ENCODE data around the gene CCIN.
A peak's percentile ranks its signal among the peaks of the same experiment; 100 is the strongest.
"Not testable (repeated sequence)": the region's sequence is repeated elsewhere in the genome, so short reads cannot be mapped to it uniquely, and the experiment has no call there.

The CCIN gene

DNA sequence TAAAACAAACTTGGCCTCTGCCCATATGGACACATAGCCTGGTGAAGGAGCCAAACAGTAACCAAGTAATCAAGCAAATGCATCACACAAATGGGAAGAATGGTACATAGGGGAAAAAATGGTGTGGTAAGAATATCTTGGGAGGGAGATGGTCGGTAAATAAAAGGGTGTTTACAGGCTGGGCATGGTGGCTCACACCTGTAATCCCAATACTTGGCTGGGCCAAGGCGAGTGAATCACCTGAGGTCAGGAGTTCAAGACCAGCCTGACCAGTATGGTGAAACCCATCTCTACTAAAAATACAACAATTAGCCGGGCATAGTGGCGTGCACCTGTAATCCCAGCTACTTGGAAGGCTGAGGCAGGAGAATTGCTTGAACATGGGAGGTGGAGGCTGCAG is 9.7 kb upstream of the CCIN start:
- not testable (repeated sequence) for H2BK12ac ChIP-seq (ENCODE audit: low read length); H3K79me1 ChIP-seq (ENCODE audit: low read depth, low read length); H3K27ac ChIP-seq (replicated peaks; ENCODE audit: low read length); H3K4ac ChIP-seq (ENCODE audit: low read length); H3K23ac ChIP-seq (ENCODE audit: low read depth, low read length, poor library complexity); H3K14ac ChIP-seq (ENCODE audit: low read length); DNase-seq (ENCODE audit: low spot score); H2AFZ ChIP-seq (ENCODE audit: low read length); H3K4me2 ChIP-seq (ENCODE audit: insufficient read depth, low read length, poor library complexity, severe bottlenecking); H3K27me3 ChIP-seq (ENCODE audit: control insufficient read depth in 3 of 3, insufficient read depth in 3 of 3, low read depth in 1 of 3, low read length in 3 of 3); H3K36me3 ChIP-seq (replicated peaks in 1 of 2; ENCODE audit: control insufficient read depth in 2 of 2, insufficient read depth in 2 of 2, low read length in 2 of 2); H2BK5ac ChIP-seq (ENCODE audit: low read length); H3K18ac ChIP-seq (ENCODE audit: low read length); H4K91ac ChIP-seq (ENCODE audit: low read depth, low read length, poor library complexity); H2BK15ac ChIP-seq (ENCODE audit: low read length); H3K9ac ChIP-seq (ENCODE audit: low read depth, low read length, poor library complexity); H2AK5ac ChIP-seq (ENCODE audit: low read depth, low read length); H4K8ac ChIP-seq (ENCODE audit: low read depth, low read length); H2BK120ac ChIP-seq (ENCODE audit: low read depth, low read length); H3K4me3 ChIP-seq (ENCODE audit: low read length in 2 of 2)
- Histone ChIP-seq H3K4me1 (ENCODE audit: control insufficient read depth in 2 of 2, insufficient read depth in 1 of 2, low read depth in 1 of 2, low read length in 2 of 2) (peaks cover 16 to 27% of the 10 kb centered on the region in 2 donors), H3K9me3 (replicated peaks in 1 of 2; ENCODE audit: control insufficient read depth in 2 of 2, insufficient read depth in 1 of 2, low read depth in 1 of 2, low read length in 2 of 2) (peaks cover 5 to 14% of the 10 kb centered on the region in 2 donors)
- 100% methylated on average over 1 of the region's 4 CpGs; no CpG with 5 or more reads in 1 of the 2 donors for WGBS, 2 donors (ENCODE audit: extremely low coverage in 2 of 2, insufficient read length in 2 of 2, insufficient replicate concordance in 1 of 2)

DNA sequence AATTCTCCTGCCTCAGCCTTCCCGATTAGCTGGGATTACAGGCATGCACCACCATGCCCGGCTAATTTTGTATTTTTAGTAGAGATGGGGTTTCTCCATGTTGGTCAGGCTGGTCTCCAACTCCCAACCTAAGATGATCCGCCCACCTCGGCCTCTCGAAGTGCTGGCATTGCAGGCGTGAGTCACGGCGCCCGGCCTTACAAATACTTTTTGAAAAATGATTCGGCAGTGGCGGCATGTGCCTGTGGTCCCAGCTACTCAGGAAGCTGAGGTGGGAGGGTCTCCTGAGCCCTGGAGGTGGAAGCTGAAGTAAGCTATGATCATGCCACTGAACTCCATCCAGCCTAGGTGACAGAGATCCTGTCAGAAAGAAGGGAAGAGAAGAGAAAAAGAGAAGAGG is 9.1 kb upstream of the CCIN start:
- H2AFZ ChIP-seq (ENCODE audit: low read length); H3K79me1 ChIP-seq (ENCODE audit: low read depth, low read length); H3K27ac ChIP-seq (replicated peaks; ENCODE audit: low read length); H3K4me2 ChIP-seq (ENCODE audit: insufficient read depth, low read length, poor library complexity, severe bottlenecking); DNase-seq (ENCODE audit: low spot score); H3K4me3 ChIP-seq (ENCODE audit: low read length in 2 of 2); H2BK15ac ChIP-seq (ENCODE audit: low read length); H3K23ac ChIP-seq (ENCODE audit: low read depth, low read length, poor library complexity); H3K4ac ChIP-seq (ENCODE audit: low read length); H3K36me3 ChIP-seq (replicated peaks in 1 of 2; ENCODE audit: control insufficient read depth in 2 of 2, insufficient read depth in 2 of 2, low read length in 2 of 2); H4K8ac ChIP-seq (ENCODE audit: low read depth, low read length); H3K27me3 ChIP-seq (ENCODE audit: control insufficient read depth in 3 of 3, insufficient read depth in 3 of 3, low read depth in 1 of 3, low read length in 3 of 3); H3K18ac ChIP-seq (ENCODE audit: low read length); H2AK5ac ChIP-seq (ENCODE audit: low read depth, low read length); H3K9ac ChIP-seq (ENCODE audit: low read depth, low read length, poor library complexity); H2BK120ac ChIP-seq (ENCODE audit: low read depth, low read length); H3K14ac ChIP-seq (ENCODE audit: low read length); H4K91ac ChIP-seq (ENCODE audit: low read depth, low read length, poor library complexity); H2BK5ac ChIP-seq (ENCODE audit: low read length); H2BK12ac ChIP-seq (ENCODE audit: low read length): not testable (repeated sequence)
- WGBS, 2 donors (ENCODE audit: extremely low coverage in 2 of 2, insufficient read length in 2 of 2, insufficient replicate concordance in 1 of 2) = no CpG with 5 or more reads among the region's 11 CpGs
- Histone ChIP-seq H3K9me3 (replicated peaks in 1 of 2; ENCODE audit: control insufficient read depth in 2 of 2, insufficient read depth in 1 of 2, low read depth in 1 of 2, low read length in 2 of 2) (peaks cover 5 to 14% of the 10 kb centered on the region in 2 donors), H3K4me1 (ENCODE audit: control insufficient read depth in 2 of 2, insufficient read depth in 1 of 2, low read depth in 1 of 2, low read length in 2 of 2) (peaks cover 11 to 25% of the 10 kb centered on the region in 2 donors)

DNA sequence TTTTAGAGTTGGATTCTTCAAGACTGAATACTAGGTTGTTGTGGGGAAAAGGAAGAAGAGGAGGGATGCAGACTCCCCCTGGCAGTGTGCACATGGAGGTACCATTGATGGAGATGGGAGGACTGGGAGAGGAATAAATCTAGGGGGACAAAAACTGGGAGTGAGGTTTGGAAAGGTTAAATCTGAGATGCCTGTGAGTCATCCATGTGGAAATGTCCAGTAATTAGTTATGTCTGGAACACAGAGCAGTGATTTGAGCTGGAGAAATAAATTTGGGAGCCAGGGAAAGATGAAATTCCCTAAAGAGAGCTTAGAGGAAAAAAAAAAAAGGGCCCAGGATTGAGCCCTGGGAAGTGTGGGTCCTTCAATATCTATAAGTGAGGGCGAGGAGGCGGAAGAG is 8.0 kb upstream of the CCIN start:
- Histone ChIP-seq H3K4me2 (ENCODE audit: insufficient read depth, low read length, poor library complexity, severe bottlenecking) (no peak overlapping the region), H3K79me1 (ENCODE audit: low read depth, low read length) (no peaks in the 10 kb centered on the region), H3K4me1 (ENCODE audit: control insufficient read depth in 2 of 2, insufficient read depth in 1 of 2, low read depth in 1 of 2, low read length in 2 of 2) (peaks cover 11 to 25% of the 10 kb centered on the region in 2 donors), H2BK120ac (ENCODE audit: low read depth, low read length) (no peak overlapping the region), H3K9me3 (replicated peaks in 1 of 2; ENCODE audit: control insufficient read depth in 2 of 2, insufficient read depth in 1 of 2, low read depth in 1 of 2, low read length in 2 of 2) (peaks cover 4 to 13% of the 10 kb centered on the region in 2 donors), H3K14ac (ENCODE audit: low read length) (no peak overlapping the region), H3K4me3 (ENCODE audit: low read length in 2 of 2) (no peak overlapping the region), H3K27ac (replicated peaks; ENCODE audit: low read length) (no peak overlapping the region), H4K8ac (ENCODE audit: low read depth, low read length) (no peak overlapping the region), H3K18ac (ENCODE audit: low read length) (no peak overlapping the region), H3K4ac (ENCODE audit: low read length) (no peak overlapping the region), H2AFZ (ENCODE audit: low read length) (no peak overlapping the region), H2BK12ac (ENCODE audit: low read length) (no peak overlapping the region), H4K91ac (ENCODE audit: low read depth, low read length, poor library complexity) (no peak overlapping the region), H2BK5ac (ENCODE audit: low read length) (no peak overlapping the region), H2BK15ac (ENCODE audit: low read length) (no peak overlapping the region), H3K23ac (ENCODE audit: low read depth, low read length, poor library complexity) (no peak overlapping the region), H3K36me3 (replicated peaks in 1 of 2; ENCODE audit: control insufficient read depth in 2 of 2, insufficient read depth in 2 of 2, low read length in 2 of 2) (peaks cover 2 to 3% of the 10 kb centered on the region in 2 donors), H2AK5ac (ENCODE audit: low read depth, low read length) (no peak overlapping the region), H3K27me3 (ENCODE audit: control insufficient read depth in 3 of 3, insufficient read depth in 3 of 3, low read depth in 1 of 3, low read length in 3 of 3) (no peaks in the 10 kb centered on the region), H3K9ac (ENCODE audit: low read depth, low read length, poor library complexity) (no peak overlapping the region)
- DNase-seq (ENCODE audit: low spot score) = no peak
- no CpG with 5 or more reads among the region's 2 CpGs for WGBS, 2 donors (ENCODE audit: extremely low coverage in 2 of 2, insufficient read length in 2 of 2, insufficient replicate concordance in 1 of 2)

DNA sequence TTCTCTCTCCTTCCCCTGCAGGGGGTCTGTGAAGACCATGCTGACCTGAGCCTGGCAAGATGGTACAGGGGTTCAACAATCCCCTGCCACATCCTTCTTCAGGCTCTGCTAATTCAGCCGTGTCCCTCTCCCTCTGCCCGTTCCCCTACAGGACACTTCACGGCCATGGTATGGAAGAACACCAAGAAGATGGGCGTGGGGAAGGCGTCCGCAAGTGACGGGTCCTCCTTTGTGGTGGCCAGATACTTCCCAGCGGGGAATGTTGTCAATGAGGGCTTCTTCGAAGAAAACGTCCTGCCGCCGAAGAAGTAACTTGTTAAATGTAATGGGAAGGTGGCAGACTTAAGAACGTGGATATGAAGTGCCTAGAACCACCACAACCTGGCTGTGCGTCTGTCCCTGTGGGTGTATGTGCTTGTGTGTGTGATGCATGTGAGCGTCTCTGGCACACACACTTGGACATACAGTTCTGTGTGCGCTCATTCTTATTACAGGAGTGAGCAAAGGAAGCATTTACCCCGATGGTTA is 6.9 kb upstream of the CCIN start:
- peak overlapping the region in 1 of 2 donors; percentile 30 for H3K4me3 ChIP-seq (ENCODE audit: low read length in 2 of 2)
- peaks cover 0 to 6% of the 10 kb centered on the region in 2 donors for H3K9me3 ChIP-seq (replicated peaks in 1 of 2; ENCODE audit: control insufficient read depth in 2 of 2, insufficient read depth in 1 of 2, low read depth in 1 of 2, low read length in 2 of 2)
- peak overlapping the region; percentile 79 for H3K18ac ChIP-seq (ENCODE audit: low read length)
- H3K79me1 ChIP-seq (ENCODE audit: low read depth, low read length) = no peaks in the 10 kb centered on the region
- H2BK5ac ChIP-seq (ENCODE audit: low read length) = no peak overlapping the region
- no peak overlapping the region for H3K14ac ChIP-seq (ENCODE audit: low read length)
- H3K4me1 ChIP-seq (ENCODE audit: control insufficient read depth in 2 of 2, insufficient read depth in 1 of 2, low read depth in 1 of 2, low read length in 2 of 2) = peaks cover 11 to 25% of the 10 kb centered on the region in 2 donors
- WGBS, 2 donors (ENCODE audit: extremely low coverage in 2 of 2, insufficient read length in 2 of 2, insufficient replicate concordance in 1 of 2) = no CpG with 5 or more reads among the region's 17 CpGs
- DNase-seq (ENCODE audit: low spot score) = no peak
- no peak overlapping the region for H2BK15ac ChIP-seq (ENCODE audit: low read length)
- H4K91ac ChIP-seq (ENCODE audit: low read depth, low read length, poor library complexity) = peak overlapping the region; percentile 16
- no peak overlapping the region for H2BK120ac ChIP-seq (ENCODE audit: low read depth, low read length)
- H3K27me3 ChIP-seq (ENCODE audit: control insufficient read depth in 3 of 3, insufficient read depth in 3 of 3, low read depth in 1 of 3, low read length in 3 of 3) = no peaks in the 10 kb centered on the region
- H2BK12ac ChIP-seq (ENCODE audit: low read length) = no peak overlapping the region
- no peak overlapping the region for H3K23ac ChIP-seq (ENCODE audit: low read depth, low read length, poor library complexity)
- H3K9ac ChIP-seq (ENCODE audit: low read depth, low read length, poor library complexity) = no peak overlapping the region
- H3K4ac ChIP-seq (ENCODE audit: low read length) = peak overlapping the region; percentile 79
- no peak overlapping the region for H4K8ac ChIP-seq (ENCODE audit: low read depth, low read length)
- H3K36me3 ChIP-seq (replicated peaks in 1 of 2; ENCODE audit: control insufficient read depth in 2 of 2, insufficient read depth in 2 of 2, low read length in 2 of 2) = no peaks in the 10 kb centered on the region
- H3K4me2 ChIP-seq (ENCODE audit: insufficient read depth, low read length, poor library complexity, severe bottlenecking) = no peak overlapping the region
- H2AFZ ChIP-seq (ENCODE audit: low read length) = no peak overlapping the region
- no peak overlapping the region for H2AK5ac ChIP-seq (ENCODE audit: low read depth, low read length)
- H3K27ac ChIP-seq (replicated peaks; ENCODE audit: low read length) = peak overlapping the region; percentile 32
